ENCODE results near the gene BCR.

The BCR gene

DNA sequence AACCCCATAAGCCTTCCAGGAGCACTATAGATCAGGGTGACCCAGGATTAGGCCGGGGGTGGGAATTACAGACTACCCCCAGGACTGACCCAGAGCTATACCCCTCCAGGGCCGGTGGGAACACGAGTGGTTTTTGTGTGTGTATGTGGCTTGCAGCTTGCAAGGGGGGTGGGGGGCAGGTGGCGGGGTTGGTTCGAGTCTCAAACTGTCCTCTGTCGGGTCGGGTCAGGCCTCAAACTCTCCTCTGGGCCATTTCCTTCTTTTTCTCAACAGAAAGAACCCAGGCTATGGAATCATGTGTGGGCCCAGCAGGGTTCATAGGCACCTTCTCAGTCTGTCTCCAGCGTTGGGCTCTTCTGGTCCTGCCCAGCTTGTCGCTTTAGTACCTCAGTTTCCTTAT lies 58.4 kb downstream of the BCR start:
- H3K4ac ChIP-seq (ENCODE audit: low read depth, low read length): no peak overlapping the region

DNA sequence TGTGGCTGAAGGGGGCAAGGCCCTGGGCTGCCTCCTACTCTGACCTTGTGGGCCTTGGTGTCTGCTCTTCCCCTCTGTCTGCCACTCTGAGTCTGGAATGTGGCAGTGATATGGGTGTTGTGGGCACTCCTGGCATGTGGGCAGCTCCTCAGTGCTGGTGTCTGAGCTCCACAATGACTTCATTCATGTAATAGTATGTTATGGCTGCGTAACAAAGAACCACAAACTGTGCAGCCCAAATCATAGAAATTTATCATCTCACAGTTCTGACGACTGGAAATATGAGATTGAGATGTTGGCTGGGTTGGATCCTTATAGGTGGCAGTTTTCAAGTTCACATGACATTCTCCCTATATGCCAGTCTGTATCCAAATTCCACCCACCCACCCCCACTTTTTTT lies 59.1 kb downstream of the BCR start:
- H2BK5ac ChIP-seq (ENCODE audit: low read length): no peak overlapping the region
- DNase-seq: no peak
- no peak overlapping the region for H2BK120ac ChIP-seq (ENCODE audit: low read depth, low read length)
- no peak overlapping the region for H3K27ac ChIP-seq (ENCODE audit: low read depth, low read length)
- H4K8ac ChIP-seq (ENCODE audit: low read depth, low read length): no peak overlapping the region
- no peaks in the 10 kb centered on the region for H3K27me3 ChIP-seq (ENCODE audit: insufficient read depth, low read length, poor library complexity)
- H3K4me2 ChIP-seq (ENCODE audit: low read length): no peak overlapping the region
- peaks cover 42% of the 10 kb centered on the region for H3K79me1 ChIP-seq (ENCODE audit: low read length)
- H3K36me3 ChIP-seq (ENCODE audit: control insufficient read depth, insufficient read depth, low read length): no peaks in the 10 kb centered on the region
- H3K4me3 ChIP-seq (ENCODE audit: low read length): no peak overlapping the region
- H3K56ac ChIP-seq (ENCODE audit: low read length): no peak overlapping the region
- H3K4ac ChIP-seq (ENCODE audit: low read depth, low read length): no peak overlapping the region
- WGBS (ENCODE audit: extremely low coverage, insufficient coverage, low lambda C conversion rate): no CpG with 5 or more reads among the region's 2 CpGs
- no peak overlapping the region for H3K23ac ChIP-seq (ENCODE audit: low read length)
- H3K79me2 ChIP-seq (ENCODE audit: control insufficient read depth, insufficient read depth, low read length): peaks cover 63% of the 10 kb centered on the region
- no peak overlapping the region for H4K5ac ChIP-seq (ENCODE audit: low read length)
- H2BK15ac ChIP-seq (replicated peaks; ENCODE audit: low read depth): no peak overlapping the region
- H3K9ac ChIP-seq (ENCODE audit: low read length): no peak overlapping the region
- H3K4me1 ChIP-seq (ENCODE audit: control insufficient read depth, low read depth, low read length): peaks cover 40% of the 10 kb centered on the region
- H2AK5ac ChIP-seq (ENCODE audit: low read length): no peak overlapping the region
- H3K18ac ChIP-seq (ENCODE audit: low read length): no peak overlapping the region

More for the DNA sequence above, 58.4 kb downstream of the BCR start:
- no peak overlapping the region for H3K9ac ChIP-seq (ENCODE audit: low read length)
- no peak overlapping the region for H4K8ac ChIP-seq (ENCODE audit: low read depth, low read length)
- H3K23ac ChIP-seq (ENCODE audit: low read length): no peak overlapping the region
- no peak overlapping the region for H2BK5ac ChIP-seq (ENCODE audit: low read length)
- H3K79me2 ChIP-seq (ENCODE audit: control insufficient read depth, insufficient read depth, low read length): peaks cover 63% of the 10 kb centered on the region
- no peak overlapping the region for H3K27ac ChIP-seq (ENCODE audit: low read depth, low read length)
- H3K4me1 ChIP-seq (ENCODE audit: control insufficient read depth, low read depth, low read length): peaks cover 34% of the 10 kb centered on the region
- H3K56ac ChIP-seq (ENCODE audit: low read length): no peak overlapping the region
- no peak for DNase-seq
- no CpG with 5 or more reads among the region's 9 CpGs for WGBS (ENCODE audit: extremely low coverage, insufficient coverage, low lambda C conversion rate)
- no peak overlapping the region for H3K4me2 ChIP-seq (ENCODE audit: low read length)
- H3K18ac ChIP-seq (ENCODE audit: low read length): no peak overlapping the region
- H2AK5ac ChIP-seq (ENCODE audit: low read length): no peak overlapping the region
- no peak overlapping the region for H3K4me3 ChIP-seq (ENCODE audit: low read length)
- peaks cover 41% of the 10 kb centered on the region for H3K79me1 ChIP-seq (ENCODE audit: low read length)
- H3K36me3 ChIP-seq (ENCODE audit: control insufficient read depth, insufficient read depth, low read length): no peaks in the 10 kb centered on the region
- no peak overlapping the region for H4K5ac ChIP-seq (ENCODE audit: low read length)
- H2BK120ac ChIP-seq (ENCODE audit: low read depth, low read length): no peak overlapping the region
- H2BK15ac ChIP-seq (replicated peaks; ENCODE audit: low read depth): no peak overlapping the region
- H3K27me3 ChIP-seq (ENCODE audit: insufficient read depth, low read length, poor library complexity): no peaks in the 10 kb centered on the region

DNA sequence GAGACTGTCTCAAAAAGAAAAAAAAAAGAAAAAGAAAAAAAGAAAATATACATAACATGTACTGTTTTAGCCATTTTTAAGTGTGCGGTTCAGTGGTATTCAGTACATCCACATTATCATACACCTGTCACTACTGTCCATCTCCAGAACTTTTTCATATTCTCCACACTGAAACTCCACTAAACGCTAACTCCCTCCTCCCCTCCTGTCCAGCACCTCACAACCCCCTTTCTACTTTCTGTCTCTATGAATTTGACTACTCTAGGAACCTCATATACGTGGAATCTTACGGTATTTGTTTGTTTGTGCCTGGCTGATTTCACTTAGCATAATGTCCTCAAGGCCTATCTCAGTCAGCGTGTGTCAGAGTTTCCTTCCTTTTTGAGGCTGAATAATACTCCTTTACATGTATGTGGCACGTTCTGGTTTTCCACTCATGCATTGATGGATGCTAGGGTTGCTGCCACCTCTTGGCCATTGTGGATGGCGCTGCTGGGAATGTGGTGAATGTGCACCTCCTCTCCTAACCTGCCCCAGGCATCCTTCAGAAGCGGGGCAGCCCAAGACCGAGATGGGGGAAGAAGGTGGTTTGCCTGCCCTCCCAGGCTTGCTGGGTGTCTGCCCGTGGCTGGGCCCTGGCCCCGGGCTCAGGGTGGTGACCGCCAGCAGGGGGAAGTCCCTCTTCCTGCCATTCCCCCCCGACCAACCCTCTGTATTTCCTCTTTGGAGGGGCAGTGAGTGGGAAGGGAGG lies 60.5 kb downstream of the BCR start:
- peak overlapping the region; percentile 5 for H2AK5ac ChIP-seq (ENCODE audit: low read length)
- no peaks in the 10 kb centered on the region for H3K36me3 ChIP-seq (ENCODE audit: control insufficient read depth, insufficient read depth, low read length)
- no peak overlapping the region for H3K4me2 ChIP-seq (ENCODE audit: low read length)
- no peaks in the 10 kb centered on the region for H3K27me3 ChIP-seq (ENCODE audit: insufficient read depth, low read length, poor library complexity)
- H2BK15ac ChIP-seq (replicated peaks; ENCODE audit: low read depth): no peak overlapping the region
- peaks cover 45% of the 10 kb centered on the region for H3K4me1 ChIP-seq (ENCODE audit: control insufficient read depth, low read depth, low read length)
- peaks cover 64% of the 10 kb centered on the region for H3K79me2 ChIP-seq (ENCODE audit: control insufficient read depth, insufficient read depth, low read length)
- no peak overlapping the region for H3K23ac ChIP-seq (ENCODE audit: low read length)
- DNase-seq: peak; percentile 84
- H3K56ac ChIP-seq (ENCODE audit: low read length): peak overlapping the region; percentile 81
- H4K5ac ChIP-seq (ENCODE audit: low read length): no peak overlapping the region
- no peak overlapping the region for H4K8ac ChIP-seq (ENCODE audit: low read depth, low read length)
- H3K4ac ChIP-seq (ENCODE audit: low read depth, low read length): no peak overlapping the region
- H2BK120ac ChIP-seq (ENCODE audit: low read depth, low read length): no peak overlapping the region
- H3K79me1 ChIP-seq (ENCODE audit: low read length): peaks cover 43% of the 10 kb centered on the region
- H2BK5ac ChIP-seq (ENCODE audit: low read length): peak overlapping the region; percentile 93
- H3K4me3 ChIP-seq (ENCODE audit: low read length): no peak overlapping the region
- no CpG with 5 or more reads among the region's 13 CpGs for WGBS (ENCODE audit: extremely low coverage, insufficient coverage, low lambda C conversion rate)
- peak overlapping the region; percentile 2 for H3K18ac ChIP-seq (ENCODE audit: low read length)
- H3K27ac ChIP-seq (ENCODE audit: low read depth, low read length): peak overlapping the region; percentile 98
- no peak overlapping the region for H3K9ac ChIP-seq (ENCODE audit: low read length)

DNA sequence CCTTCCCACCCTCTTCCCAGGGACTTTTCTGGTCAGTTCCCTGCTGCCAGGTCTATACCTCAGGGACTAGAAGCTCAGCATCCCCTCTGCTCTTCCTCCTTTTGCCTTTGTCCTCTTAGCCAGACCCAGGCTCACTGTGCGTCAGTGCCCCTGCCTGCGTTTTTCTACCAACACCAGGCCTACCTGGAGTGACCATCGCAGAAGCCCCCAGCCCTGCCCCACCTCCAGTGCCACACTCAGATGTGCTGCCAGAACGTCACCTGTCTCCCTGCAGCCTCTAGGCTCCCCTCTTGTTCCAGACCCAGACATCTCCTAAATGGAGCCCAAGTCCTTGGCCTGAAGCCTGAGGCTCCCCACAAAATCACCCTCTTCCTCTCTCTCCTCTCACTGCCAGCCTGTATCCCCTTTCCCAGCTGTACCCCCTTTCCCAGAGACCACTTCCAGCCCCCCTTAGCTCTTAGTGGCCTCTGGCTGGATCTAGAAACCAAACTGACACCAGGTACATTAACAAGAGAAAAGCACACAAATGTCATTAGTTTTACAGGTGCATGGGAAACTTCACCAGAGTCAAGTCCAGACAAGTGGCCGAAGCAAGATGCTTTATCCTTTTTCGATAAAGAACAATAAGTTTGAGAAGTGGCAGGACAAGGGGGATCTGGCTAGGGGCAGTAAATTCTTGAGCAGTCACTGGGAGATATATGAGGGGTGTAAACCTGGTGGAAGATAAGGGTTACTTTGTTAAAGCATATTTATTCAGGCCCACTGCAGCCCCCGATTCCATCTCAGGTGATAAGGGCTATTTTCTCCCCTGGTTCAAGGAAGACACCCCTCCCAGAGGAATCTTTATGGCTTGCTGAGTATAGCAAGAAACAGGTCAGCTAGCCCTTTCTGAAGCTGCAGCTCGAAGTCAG lies 61.5 kb downstream of the BCR start:
- H3K56ac ChIP-seq (ENCODE audit: low read length): peak overlapping the region; percentile 81
- peak overlapping the region; percentile 3 for H2BK120ac ChIP-seq (ENCODE audit: low read depth, low read length)
- H3K4me3 ChIP-seq (ENCODE audit: low read length): no peak overlapping the region
- peak overlapping the region; percentile 93 for H3K4ac ChIP-seq (ENCODE audit: low read depth, low read length)
- no peaks in the 10 kb centered on the region for H3K27me3 ChIP-seq (ENCODE audit: insufficient read depth, low read length, poor library complexity)
- H2AK5ac ChIP-seq (ENCODE audit: low read length): peak overlapping the region; percentile 96
- H3K18ac ChIP-seq (ENCODE audit: low read length): peak overlapping the region; percentile 2
- peaks cover 62% of the 10 kb centered on the region for H3K79me2 ChIP-seq (ENCODE audit: control insufficient read depth, insufficient read depth, low read length)
- H3K36me3 ChIP-seq (ENCODE audit: control insufficient read depth, insufficient read depth, low read length): no peaks in the 10 kb centered on the region
- no CpG with 5 or more reads among the region's 8 CpGs for WGBS (ENCODE audit: extremely low coverage, insufficient coverage, low lambda C conversion rate)
- H3K9ac ChIP-seq (ENCODE audit: low read length): peak overlapping the region; percentile 44
- peak overlapping the region; percentile 38 for H2BK15ac ChIP-seq (replicated peaks; ENCODE audit: low read depth)
- peak overlapping the region; percentile 98 for H3K27ac ChIP-seq (ENCODE audit: low read depth, low read length)
- H4K5ac ChIP-seq (ENCODE audit: low read length): no peak overlapping the region
- H4K8ac ChIP-seq (ENCODE audit: low read depth, low read length): no peak overlapping the region
- peak overlapping the region; percentile 84 for H3K23ac ChIP-seq (ENCODE audit: low read length)
- H2BK5ac ChIP-seq (ENCODE audit: low read length): peak overlapping the region; percentile 93
- no peak for DNase-seq
- peaks cover 36% of the 10 kb centered on the region for H3K79me1 ChIP-seq (ENCODE audit: low read length)
- H3K4me2 ChIP-seq (ENCODE audit: low read length): peak overlapping the region; percentile 33
- peaks cover 38% of the 10 kb centered on the region for H3K4me1 ChIP-seq (ENCODE audit: control insufficient read depth, low read depth, low read length)

DNA sequence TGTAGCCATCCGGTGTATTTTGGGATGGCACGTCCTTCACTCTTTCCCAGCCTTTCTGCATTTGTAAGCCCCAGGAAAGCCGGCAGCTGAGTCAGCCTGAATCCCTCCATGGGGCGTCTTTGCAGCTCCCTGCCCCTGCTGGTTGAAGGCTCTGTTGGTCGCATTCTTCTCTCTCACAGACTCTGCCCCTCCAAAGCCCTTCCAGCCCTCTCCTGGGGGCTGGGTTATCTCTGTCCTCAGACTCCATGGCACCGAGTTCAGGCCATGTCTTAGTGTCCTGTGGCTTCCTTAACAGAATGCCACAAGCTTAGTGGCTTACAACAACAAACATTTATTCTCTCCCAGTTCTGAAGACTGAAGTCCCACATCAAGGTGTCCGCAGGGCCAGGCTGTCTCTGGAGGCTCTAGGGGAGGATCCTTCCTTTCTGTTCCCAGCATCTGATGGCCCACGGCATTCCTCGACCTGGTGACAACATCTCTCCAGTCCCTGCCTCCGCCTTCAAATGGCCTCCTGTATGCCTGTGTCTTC lies 62.2 kb downstream of the BCR start:
- Histone ChIP-seq H3K4ac (ENCODE audit: low read depth, low read length) (no peak overlapping the region), H3K36me3 (ENCODE audit: control insufficient read depth, insufficient read depth, low read length) (no peaks in the 10 kb centered on the region)

More for the DNA sequence above, 62.2 kb downstream of the BCR start:
- no peak overlapping the region for H3K23ac ChIP-seq (ENCODE audit: low read length)
- H3K18ac ChIP-seq (ENCODE audit: low read length): peak overlapping the region; percentile 8
- no peak overlapping the region for H2AK5ac ChIP-seq (ENCODE audit: low read length)
- H2BK5ac ChIP-seq (ENCODE audit: low read length): peak overlapping the region; percentile 66
- no peak overlapping the region for H3K4me3 ChIP-seq (ENCODE audit: low read length)
- WGBS (ENCODE audit: extremely low coverage, insufficient coverage, low lambda C conversion rate): no CpG with 5 or more reads among the region's 10 CpGs
- peak overlapping the region; percentile 71 for H3K56ac ChIP-seq (ENCODE audit: low read length)
- peaks cover 33% of the 10 kb centered on the region for H3K4me1 ChIP-seq (ENCODE audit: control insufficient read depth, low read depth, low read length)
- peaks cover 62% of the 10 kb centered on the region for H3K79me2 ChIP-seq (ENCODE audit: control insufficient read depth, insufficient read depth, low read length)
- no peaks in the 10 kb centered on the region for H3K27me3 ChIP-seq (ENCODE audit: insufficient read depth, low read length, poor library complexity)
- no peak overlapping the region for H2BK120ac ChIP-seq (ENCODE audit: low read depth, low read length)
- H3K4me2 ChIP-seq (ENCODE audit: low read length): peak overlapping the region; percentile 9
- peak; percentile 99 for DNase-seq
- H3K27ac ChIP-seq (ENCODE audit: low read depth, low read length): peak overlapping the region; percentile 98
- no peak overlapping the region for H4K8ac ChIP-seq (ENCODE audit: low read depth, low read length)
- no peak overlapping the region for H2BK15ac ChIP-seq (replicated peaks; ENCODE audit: low read depth)
- H4K5ac ChIP-seq (ENCODE audit: low read length): no peak overlapping the region
- no peak overlapping the region for H3K9ac ChIP-seq (ENCODE audit: low read length)
- H3K79me1 ChIP-seq (ENCODE audit: low read length): peaks cover 33% of the 10 kb centered on the region

All from mesendoderm (in vitro differentiated cells).